ENCODE results near the gene ZNRF2.

DNA sequence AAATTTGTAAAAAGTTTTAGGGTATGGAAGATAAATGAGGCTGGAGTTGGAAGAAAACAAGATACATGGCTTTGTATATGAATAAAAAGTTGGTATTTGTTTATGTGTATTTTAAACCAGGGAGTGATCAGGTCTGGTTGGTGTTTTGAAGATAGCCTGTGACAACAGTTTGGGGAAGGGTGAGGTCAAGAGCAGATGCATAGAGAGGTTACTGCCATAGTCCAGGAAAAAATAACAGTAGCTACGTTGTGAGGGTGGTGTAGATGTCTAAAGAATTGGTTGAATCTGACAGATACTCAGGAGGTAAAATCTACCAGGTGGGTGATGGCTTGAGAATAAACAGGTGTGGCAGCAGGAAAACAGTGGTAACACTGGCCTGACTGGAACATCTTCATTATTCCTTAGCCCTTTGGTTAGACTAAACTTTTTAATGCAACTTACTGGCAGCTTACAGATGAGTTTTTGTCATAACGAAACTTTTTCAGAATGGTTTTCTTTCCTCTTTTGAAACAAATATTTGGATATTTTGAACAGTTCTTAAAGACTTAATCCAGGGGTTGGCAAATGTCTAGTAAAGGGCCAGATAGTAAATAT is 25.5 kb downstream of the ZNRF2 start:
- TF ChIP-seq CTCF (IDR thresholded peaks at IDR 0.05) (no peak), POLR2A (IDR thresholded peaks at IDR 0.05) (no peak), POLR2AphosphoS5 (IDR thresholded peaks at IDR 0.05) (no peak)
